HCT116 (cell line): ENCODE measurements around the gene DIO1. TPM values are rescaled to one million over a fixed set of nuclear protein-coding genes. Genes with fewer than 3 reads are reported as not detected.
A peak's percentile ranks its signal among the peaks of the same experiment; 100 is the strongest.

Experiments used
- ATAC-seq: fragments of 200-7000 bp; cut with Tn5 transposase; 2 replicates; pipeline ENCODE4 v1.9.1; 2020; ENCODE audit warnings: mild to moderate bottlenecking, moderate library complexity
- Bru-seq: library from RNA; stranded (reverse); fragments of 400-500 nt; gene quantifications from one replicate; lab custom pipeline; 2021; lab: Mats Ljungman, UMichigan
- BruChase-seq, 2 experiments: library from RNA; stranded (reverse); fragments of 400-500 nt; gene quantifications; one replicate each; lab custom pipeline; 2021; lab: Mats Ljungman, UMichigan
- BruUV-seq: library from RNA; stranded (reverse); fragments of 400-500 nt; replicated peaks from 2 replicates; lab custom pipeline; 2021; lab: Mats Ljungman, UMichigan
- CTCF ChIA-PET: fragments of 300-600 bp; sonication (Branson Sonifier 250); formaldehyde crosslinking; loops from one replicate; lab custom pipeline; 2021; ENCODE audit warnings: antibody characterized with exemption; lab: Charles Lee
- POLR2A ChIA-PET: fragments of 300-600, 350-600 bp; sonication (Branson Sonifier 250); formaldehyde crosslinking; loops from one replicate; lab custom pipeline; 2021; ENCODE audit warnings: antibody characterized with exemption; lab: Charles Lee
- RAD21 ChIA-PET, 2 experiments: fragments of 300-600 bp; sonication (Branson Sonifier 250); formaldehyde crosslinking; loops; one replicate each; lab custom pipeline; 2023; ENCODE audit warnings: low total read pairs in 2 of 2; ENCODE audit not compliant: uncharacterized antibody in 2 of 2, unreplicated experiment in 2 of 2, low non-redundant PET in 1 of 2; lab: Charles Lee
- DNase-seq: peaks from one replicate; pipeline ENCODE4 v3.0.0-alpha.2; 2010; ENCODE audit warnings: low read depth, low spot score
- H2AFZ ChIP-seq: fragments of 200-600 bp; shearing (Covaris generic), sonication (generic); 2 replicates; pipeline ENCODE4 v1.6.1; 2017; ENCODE audit warnings: low read depth, mixed run types, mixed read lengths, antibody characterized with exemption, low read length; ENCODE audit not compliant: poor library complexity, severe bottlenecking
- H3K27ac ChIP-seq: 2 replicates; pipeline ENCODE4 v1.5.1; 2012; ENCODE audit warnings: low read depth, low read length
- H3K27me3 ChIP-seq: fragments of 200-600 bp; sonication (generic); 2 replicates; pipeline ENCODE4 v1.6.1; 2016; ENCODE audit warnings: mixed run types, low read length, mixed read lengths; ENCODE audit not compliant: insufficient read depth
- H3K36me3 ChIP-seq, 2 experiments: fragments of 200-500 bp in 1 of 2; fragments of 200-600 bp in 1 of 2; sonication (Bioruptor generic) in 1 of 2; sonication (generic) in 1 of 2; 2 replicates each; pipeline versions ENCODE4 v1.5.1 to v1.6.1; 2014 to 2016; ENCODE audit warnings: low read length in 2 of 2, inconsistent platforms in 1 of 2, mixed read lengths in 1 of 2, mixed run types in 1 of 2; ENCODE audit not compliant: insufficient read depth in 2 of 2, control insufficient read depth in 1 of 2
- H3K4me1 ChIP-seq, 2 experiments: fragments of 200-600 bp in 1 of 2; sonication (generic) in 1 of 2; 2 replicates each; pipeline versions ENCODE4 v1.5.1 to v1.6.1; 2012 to 2017; ENCODE audit warnings: low read length in 2 of 2, inconsistent platforms in 1 of 2, mild to moderate bottlenecking in 1 of 2, mixed read lengths in 1 of 2, mixed run types in 1 of 2, moderate library complexity in 1 of 2; ENCODE audit not compliant: insufficient read depth in 2 of 2, control insufficient read depth in 1 of 2
- H3K4me2 ChIP-seq: fragments of 200-600 bp; sonication (generic); 2 replicates; pipeline ENCODE4 v1.6.1; 2017; ENCODE audit warnings: mixed run types, low read length, mixed read lengths
- H3K4me3 ChIP-seq, 2 experiments: fragments of 200-600 bp in 1 of 2; sonication (generic) in 1 of 2; replicated peaks in 1 of 2; 2 replicates each; pipeline ENCODE4 v1.5.1; 2011 to 2016; ENCODE audit warnings: low read length in 2 of 2, control low read depth in 1 of 2, low read depth in 1 of 2, mild to moderate bottlenecking in 1 of 2, mixed read lengths in 1 of 2, mixed run types in 1 of 2
- H3K79me2 ChIP-seq: fragments of 200-600 bp; sonication (generic); 2 replicates; pipeline ENCODE4 v1.6.1; 2017; ENCODE audit warnings: mild to moderate bottlenecking, mixed run types, low read length, moderate library complexity, mixed read lengths; ENCODE audit not compliant: insufficient read depth
- H3K9ac ChIP-seq: fragments of 200-600 bp; sonication (generic); 2 replicates; pipeline ENCODE4 v1.6.1; 2016; ENCODE audit warnings: low read length, mixed read lengths
- H3K9me2 ChIP-seq: fragments of 200-600 bp; sonication (generic), shearing (Covaris generic); 2 replicates; pipeline ENCODE4 v1.6.1; 2017; ENCODE audit warnings: mixed run types, mild to moderate bottlenecking, moderate library complexity; ENCODE audit not compliant: insufficient read depth
- H3K9me3 ChIP-seq, 2 experiments: fragments of 200-500 bp in 1 of 2; fragments of 200-600 bp in 1 of 2; sonication (Bioruptor generic) in 1 of 2; sonication (generic) in 1 of 2; 2 replicates each; pipeline ENCODE4 v1.6.1; 2014 to 2017; ENCODE audit warnings: low read length in 2 of 2, mixed read lengths in 2 of 2, inconsistent platforms in 1 of 2, low read depth in 1 of 2, mild to moderate bottlenecking in 1 of 2, mixed run types in 1 of 2, moderate library complexity in 1 of 2; ENCODE audit not compliant: control insufficient read depth in 1 of 2, insufficient read depth in 1 of 2
- H4K20me1 ChIP-seq: fragments of 200-600 bp; sonication (generic), shearing (Covaris generic); 2 replicates; pipeline ENCODE4 v1.6.1; 2017; ENCODE audit warnings: mixed run types, mild to moderate bottlenecking, moderate library complexity; ENCODE audit not compliant: insufficient read depth
- CEBPB ChIP-seq: IDR thresholded peaks from 2 replicates; pipeline ENCODE4 v1.6.1; 2012; ENCODE audit warnings: low read depth
- EGR1 ChIP-seq: IDR thresholded peaks from 2 replicates; pipeline ENCODE4 v1.6.1; 2012; ENCODE audit warnings: low read depth
- ELF1 ChIP-seq: IDR thresholded peaks from 2 replicates; pipeline ENCODE4 v1.6.1; 2012; ENCODE audit warnings: low read depth, borderline replicate concordance
- EZH2 ChIP-seq: fragments of 200-600 bp; sonication (generic); IDR thresholded peaks from 2 replicates; pipeline ENCODE4 v1.6.1; 2017; ENCODE audit warnings: antibody characterized with exemption, mixed run types
- JUND ChIP-seq: IDR thresholded peaks from 2 replicates; pipeline ENCODE4 v1.6.1; 2012
- RAD21 ChIP-seq: IDR thresholded peaks from 2 replicates; pipeline ENCODE4 v1.6.1; 2012; ENCODE audit warnings: low read depth, mild to moderate bottlenecking
- SIN3A ChIP-seq: IDR thresholded peaks from 2 replicates; pipeline ENCODE4 v1.6.1; 2012; ENCODE audit warnings: low read depth
- SP1 ChIP-seq: IDR thresholded peaks from 2 replicates; pipeline ENCODE4 v1.6.1; 2012; ENCODE audit warnings: low read depth
- TCF7L2 ChIP-seq: IDR thresholded peaks from 2 replicates; pipeline ENCODE4 v1.7.0; 2011; ENCODE audit warnings: borderline replicate concordance, inconsistent platforms; ENCODE audit not compliant: insufficient read depth, insufficient read length; ENCODE audit errors: extremely low read depth
- intact Hi-C: fragments of 100-400 bp; cut with micrococcal nuclease; formaldehyde crosslinking; loops from 2 replicates; pipeline ENCODE4 v1.10.0; 2022
- long read RNA-seq: library from polyadenylated mRNA; unstranded; transcript quantifications from one replicate; pipeline ENCODE4 v2.0.0, GENCODE V29; 2021; ENCODE audit not compliant: unreplicated experiment
- polyA plus RNA-seq: library from polyadenylated mRNA; unstranded; fragments of >200 nt; gene quantifications from 2 replicates; pipeline ENCODE4 v1.2.1, GENCODE V29; 2012; ENCODE audit warnings: missing spikeins
- total RNA-seq: library from RNA; stranded (reverse); gene quantifications from one replicate; pipeline ENCODE4 v1.2.1, GENCODE V29; 2021; ENCODE audit not compliant: unreplicated experiment

DIO1 gene
- total RNA-seq: not detected
- 0.20 TPM in 1 of 2 replicates, not detected in the other for polyA plus RNA-seq
- Bru-seq, nascent RNA: percentile 5 among the genes with signal in this experiment
- BruChase-seq, experiment 1, labeled RNA remaining after a 6-hour chase: percentile 8 among the genes with signal in this experiment
- BruChase-seq, experiment 2, labeled RNA remaining after a 2-hour chase: not detected
- long read RNA-seq: 0 reads

GRCh38 chr1:53893999-53894636, at the start of gene DIO1:
TSS of gene DIO1 (plus strand) at chr1:53894187. CDS start at chr1:53894211, 24 bp downstream.
- Histone ChIP-seq H3K27ac (no peak within 1 kb of the TSS), H3K36me3 (no peaks in the 10 kb centered on the region), H2AFZ (no peak within 1 kb of the TSS), H3K9me3 (no peaks in the 10 kb centered on the region), H3K9me2 (no peaks in the 10 kb centered on the region), H3K4me2 (no peak within 1 kb of the TSS), H3K27me3 (no peaks in the 10 kb centered on the region), H4K20me1 (no peaks in the 10 kb centered on the region), H3K79me2 (no peaks in the 10 kb centered on the region), H3K4me3 (no peak within 1 kb of the TSS), H3K4me1 (peaks cover 5 to 26% of the 10 kb centered on the region in 2 experiments), H3K9ac (no peak within 1 kb of the TSS)
- ChIA-PET POLR2A (no interaction called here), RAD21 (no interaction called here), CTCF (interaction anchor here (1.4 kb wide), 1 partner anchor 15 kb away, joined by 3 read pairs; no protein-coding TSS in a partner anchor)
- no peak for TF ChIP-seq EGR1
- no peak for DNase-seq
- intact Hi-C loops: no loop called here
- no peak for ATAC-seq
- no TSS peak for BruUV-seq

GRCh38 chr1:53847980-53848379, 46.0 kb upstream of the DIO1 start:
- Histone ChIP-seq H3K27me3 (no peaks in the 10 kb centered on the region), H3K4me2 (no peak overlapping the region), H2AFZ (no peak overlapping the region), H4K20me1 (no peaks in the 10 kb centered on the region), H3K4me1 (no peaks in the 10 kb centered on the region), H3K27ac (no peak overlapping the region), H3K9me3 (no peaks in the 10 kb centered on the region; a peak in 1 of 4 replicates), H3K4me3 (no peak overlapping the region)
- ChIA-PET CTCF (interaction anchor here (1.4 to 1.5 kb wide), 2 partner anchors 13 to 31 kb away, joined by 3 to 6 read pairs; no protein-coding TSS in a partner anchor), POLR2A (no interaction called here), RAD21 (no interaction called here)
- DNase-seq: no peak
- intact Hi-C loops: no loop called here
- BruUV-seq: no TSS peak
- no peak for ATAC-seq
- TF ChIP-seq SIN3A: no peak
- no peak for TF ChIP-seq EZH2
- TF ChIP-seq EGR1: no peak
- TF ChIP-seq ELF1: no peak
- TF ChIP-seq SP1: no peak
- TF ChIP-seq JUND: no peak
- no peak for TF ChIP-seq CEBPB
- no peak for TF ChIP-seq RAD21
- no peak for TF ChIP-seq TCF7L2
- TF ChIP-seq, all 23 proteins: peak for 0
- no peaks in the 10 kb centered on the region for H3K36me3 ChIP-seq
- no peaks in the 10 kb centered on the region for H3K79me2 ChIP-seq
- no peaks in the 10 kb centered on the region for H3K9me2 ChIP-seq
- H3K9ac ChIP-seq: no peak overlapping the region
